HG03520 (cell line): Measurements from ENCODE around the gene ITGA4.

Source experiments
- ATAC-seq: cut with Tn5 transposase; IDR thresholded peaks from one replicate; pipeline ENCODE4 v1.9.1; 2021; ENCODE audit warnings: mild to moderate bottlenecking, moderate library complexity; ENCODE audit not compliant: unreplicated experiment

Gene ITGA4

GRCh38 chr2:181499231-181499630, 42.0 kb downstream of the ITGA4 start:
- ATAC-seq, result no peak

GRCh38 chr2:181500201-181500600, 43.0 kb downstream of the ITGA4 start:
- no peak for ATAC-seq

DNA sequence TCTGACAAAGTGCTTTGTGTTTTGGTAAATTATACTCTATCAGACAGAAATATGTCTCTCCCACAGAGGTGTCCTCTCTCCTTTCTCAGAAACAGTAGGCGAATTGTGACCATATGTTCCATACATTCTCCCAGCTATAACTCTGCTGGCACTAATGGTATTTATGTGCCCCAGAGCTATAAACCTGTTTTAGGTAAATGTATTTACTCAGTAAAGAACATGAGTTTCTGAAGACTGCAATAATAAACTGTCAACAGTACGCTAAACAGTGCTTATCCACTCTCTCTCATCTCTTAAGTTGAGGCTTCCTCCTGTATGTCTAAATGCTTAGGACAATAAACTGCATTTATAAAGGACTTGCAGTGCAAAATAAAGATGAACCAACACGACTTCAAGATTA, 58.5 kb downstream of the ITGA4 start:
- ATAC-seq, result no peak

DNA sequence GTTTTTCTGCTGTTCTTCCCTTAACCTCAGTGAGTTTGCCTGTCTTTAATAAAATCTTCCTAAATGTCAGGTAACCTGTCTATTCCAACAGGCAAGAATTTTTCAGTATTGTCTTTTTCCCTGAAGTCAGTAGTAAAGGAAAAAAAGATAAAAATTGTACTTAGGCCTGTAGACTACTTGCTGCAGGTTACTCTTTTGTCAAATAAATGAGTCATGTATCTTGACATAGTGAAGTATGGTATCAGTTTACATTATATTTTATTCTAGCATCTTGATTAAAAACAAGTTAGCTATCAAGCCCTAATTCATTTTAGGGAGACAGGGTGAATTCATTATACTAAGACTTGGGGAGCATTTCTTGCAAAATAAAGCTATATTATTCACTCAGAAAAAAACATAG, 59.8 kb downstream of the ITGA4 start:
- no peak for ATAC-seq

- ATAC-seq, result no peak
Measured at GRCh38 chr2:181517685-181518301, 60.6 kb downstream of the ITGA4 start.

DNA sequence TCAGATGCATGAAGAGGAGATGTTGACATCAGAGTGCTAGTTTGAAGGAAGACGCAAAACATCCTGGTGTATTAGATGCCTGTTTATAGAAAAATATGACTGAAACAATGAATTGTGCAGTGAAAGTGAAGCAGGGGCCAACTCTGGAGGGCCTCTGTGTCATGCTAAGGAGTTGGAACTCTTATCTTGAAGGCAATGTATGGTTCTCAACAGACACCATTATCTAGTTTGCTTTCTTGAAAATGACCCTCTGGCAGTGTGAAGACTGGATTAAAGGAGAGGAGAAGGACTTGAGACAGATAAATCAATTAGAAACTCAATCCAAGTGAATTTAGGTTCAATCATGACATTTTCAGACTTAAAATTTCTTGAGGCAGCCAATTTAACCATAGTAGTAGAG, 63.1 kb downstream of the ITGA4 start:
- no peak for ATAC-seq

DNA sequence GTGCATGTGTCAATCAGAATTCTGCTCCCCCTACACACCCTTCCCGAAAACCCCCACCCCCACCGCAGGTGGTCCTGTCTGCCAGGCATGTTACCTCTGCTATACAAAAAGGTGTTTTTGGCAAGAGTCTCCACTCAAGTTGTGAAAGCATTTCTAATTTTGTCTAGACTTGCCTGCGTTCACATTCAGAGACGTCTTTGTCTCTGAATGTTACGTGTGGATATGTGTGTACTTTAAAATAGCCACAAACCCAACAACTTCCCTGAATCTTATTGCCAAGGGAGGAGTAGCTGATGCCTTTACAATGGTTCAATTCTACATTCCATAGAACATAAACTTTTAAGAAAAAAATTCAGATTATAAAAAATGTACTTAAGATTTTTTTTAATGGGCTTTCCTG, 66.6 kb downstream of the ITGA4 start:
- ATAC-seq, result no peak

DNA sequence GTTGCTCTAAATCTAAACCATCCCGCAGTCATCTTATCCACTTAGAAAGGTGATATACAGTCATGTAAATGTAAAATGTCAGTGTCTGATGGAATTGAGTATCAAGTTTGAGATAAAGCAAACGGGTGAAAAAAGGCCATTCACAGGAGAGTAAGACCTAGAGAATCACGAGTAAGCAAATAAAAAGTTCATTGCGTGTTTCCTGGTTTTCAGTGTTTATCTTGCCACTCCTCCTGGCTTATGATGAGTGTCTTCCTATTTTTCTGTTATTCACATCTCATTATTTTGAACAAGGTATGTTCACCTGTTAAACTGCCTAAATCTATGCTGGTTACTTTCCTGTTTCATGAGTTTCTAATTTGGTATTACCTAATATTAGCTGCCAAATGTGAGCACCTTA, 68.8 kb downstream of the ITGA4 start:
- ATAC-seq, result no peak

DNA sequence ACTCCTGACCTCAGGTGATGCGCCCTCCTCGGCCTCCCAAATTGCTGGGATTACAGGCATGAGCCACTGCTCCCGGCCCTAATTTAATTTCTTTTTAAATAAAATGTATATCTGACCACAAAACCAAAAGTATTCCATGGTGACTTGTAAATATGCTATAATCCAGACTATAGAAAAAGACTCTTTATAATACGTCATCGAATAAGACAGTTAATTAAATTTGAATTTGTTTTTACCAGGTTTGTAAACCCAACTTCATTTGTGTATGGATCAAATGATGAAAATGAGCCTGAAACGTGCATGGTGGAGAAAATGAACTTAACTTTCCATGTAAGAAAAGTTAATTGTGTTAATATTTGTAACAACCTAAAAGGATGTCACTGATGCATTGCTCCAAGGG, 69.9 kb downstream of the ITGA4 start:
- ATAC-seq, result no peak

- no peak for ATAC-seq
Measured at GRCh38 chr2:181528441-181528840, 71.3 kb downstream of the ITGA4 start.

DNA sequence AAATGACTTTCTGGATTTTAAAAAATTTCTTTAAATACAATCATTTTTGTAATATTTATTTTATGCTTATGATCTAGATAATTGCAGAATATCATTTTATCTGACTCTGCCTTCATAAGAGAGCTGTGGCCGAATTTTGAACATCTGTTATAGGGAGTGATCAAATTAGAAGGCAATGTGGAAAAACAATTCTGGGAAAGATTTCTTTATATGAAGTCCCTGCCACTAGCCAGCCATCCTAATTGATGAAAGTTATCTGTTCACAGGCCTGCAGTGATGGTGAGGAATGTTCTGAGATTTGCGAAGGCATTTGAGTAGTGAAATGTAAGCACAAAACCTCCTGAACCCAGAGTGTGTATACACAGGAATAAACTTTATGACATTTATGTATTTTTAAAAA, 79.5 kb downstream of the ITGA4 start:
- no peak for ATAC-seq

DNA sequence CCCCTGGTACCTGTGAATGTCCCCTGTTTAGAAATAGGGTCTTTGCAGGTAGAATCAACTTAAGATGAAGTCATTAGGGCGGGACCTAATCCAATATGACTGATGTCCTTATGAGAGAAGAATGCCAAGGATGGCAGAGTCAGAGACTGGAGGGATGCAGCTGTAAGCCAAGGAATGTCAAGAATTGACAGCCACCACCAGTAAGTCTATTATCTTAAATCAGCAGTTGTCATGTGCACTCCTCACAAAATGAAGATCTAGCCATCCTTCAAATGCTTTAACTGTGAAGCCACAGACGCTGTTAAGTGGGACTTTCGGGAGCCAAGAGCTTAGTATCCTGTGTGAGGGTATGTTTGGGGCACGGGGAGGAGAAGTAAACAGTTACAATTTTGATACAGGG, 83.2 kb downstream of the ITGA4 start:
- no peak for ATAC-seq

GRCh38 chr2:181542170-181542569, 85.0 kb downstream of the ITGA4 start:
- ATAC-seq, result no peak

DNA sequence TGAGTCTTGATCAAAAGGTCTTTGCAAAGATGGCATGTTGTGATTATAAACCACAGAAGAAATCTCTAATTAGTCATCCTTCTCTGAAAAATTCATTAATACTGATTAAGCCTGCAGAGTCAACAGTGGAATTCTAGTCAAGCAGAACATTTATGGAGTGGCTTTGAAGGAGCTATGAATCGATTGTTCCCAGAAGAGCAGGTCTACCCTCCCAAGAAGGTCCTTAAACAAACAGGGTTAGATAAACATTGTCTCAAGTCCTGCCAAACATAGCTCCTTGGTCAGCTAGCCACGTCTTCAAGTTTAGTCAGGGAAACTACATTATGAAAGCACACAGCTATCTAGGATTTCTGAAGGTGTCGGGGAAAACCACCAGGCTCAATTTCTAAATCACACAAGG, 88.9 kb downstream of the ITGA4 start:
- no peak for ATAC-seq

GRCh38 chr2:181552808-181553207, 95.6 kb downstream of the ITGA4 start:
- ATAC-seq, result no peak

DNA sequence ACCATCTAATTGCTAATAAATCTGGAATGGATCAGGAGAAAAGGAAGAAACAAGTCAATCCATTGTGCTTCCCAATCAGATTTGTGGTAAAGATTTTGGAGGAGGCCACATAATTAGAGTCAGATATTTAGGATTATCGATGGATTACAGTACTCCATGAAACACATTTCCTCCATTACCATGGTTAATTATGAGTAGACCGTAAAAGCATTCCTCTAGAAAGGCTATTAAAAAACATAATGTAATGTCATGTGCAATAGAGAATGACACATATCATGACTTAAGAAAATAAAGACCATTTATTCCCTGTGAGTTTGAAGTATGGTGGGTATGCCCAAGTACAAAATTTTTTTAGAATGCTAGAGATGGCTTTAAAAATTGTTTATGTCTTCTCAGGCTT, 96.1 kb downstream of the ITGA4 start:
- ATAC-seq, result no peak

DNA sequence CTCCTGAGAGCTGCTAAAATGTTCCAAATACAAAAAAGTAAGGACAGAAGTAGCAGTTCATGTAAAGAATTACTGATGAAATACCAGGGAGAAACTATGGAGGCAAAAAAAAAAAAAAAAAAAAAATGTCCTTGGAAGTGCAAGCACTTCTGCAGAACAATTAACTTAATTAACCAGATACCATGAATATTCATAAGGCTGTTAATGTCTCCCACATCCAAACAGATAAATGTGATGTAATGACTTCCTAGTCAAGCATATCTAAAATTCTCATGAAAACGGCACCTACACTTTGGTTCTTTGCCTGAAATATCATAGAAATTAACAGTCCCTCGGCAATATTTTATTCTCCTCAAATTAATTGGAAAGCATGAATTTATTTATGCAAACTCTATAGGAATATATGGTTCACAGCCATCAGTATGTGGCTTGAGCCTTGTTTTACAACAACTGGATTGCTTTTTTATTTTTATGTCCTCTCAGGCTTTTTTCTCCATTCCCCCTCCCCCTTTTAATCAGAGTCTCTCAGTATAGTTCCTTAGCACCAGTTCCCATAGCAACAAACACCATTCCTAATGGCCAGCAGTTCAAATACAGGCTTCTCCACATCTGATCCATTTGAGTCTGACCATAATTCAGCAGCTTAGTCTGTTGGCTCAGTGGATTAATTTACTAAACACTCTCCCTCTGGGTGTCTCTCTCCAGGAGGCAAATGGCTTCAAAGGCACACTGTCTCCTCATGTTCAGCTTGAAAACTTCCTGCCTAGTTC, 97.1 kb downstream of the ITGA4 start:
- ATAC-seq, result no peak

GRCh38 chr2:181558371-181558770, 101.2 kb downstream of the ITGA4 start:
- no peak for ATAC-seq

DNA sequence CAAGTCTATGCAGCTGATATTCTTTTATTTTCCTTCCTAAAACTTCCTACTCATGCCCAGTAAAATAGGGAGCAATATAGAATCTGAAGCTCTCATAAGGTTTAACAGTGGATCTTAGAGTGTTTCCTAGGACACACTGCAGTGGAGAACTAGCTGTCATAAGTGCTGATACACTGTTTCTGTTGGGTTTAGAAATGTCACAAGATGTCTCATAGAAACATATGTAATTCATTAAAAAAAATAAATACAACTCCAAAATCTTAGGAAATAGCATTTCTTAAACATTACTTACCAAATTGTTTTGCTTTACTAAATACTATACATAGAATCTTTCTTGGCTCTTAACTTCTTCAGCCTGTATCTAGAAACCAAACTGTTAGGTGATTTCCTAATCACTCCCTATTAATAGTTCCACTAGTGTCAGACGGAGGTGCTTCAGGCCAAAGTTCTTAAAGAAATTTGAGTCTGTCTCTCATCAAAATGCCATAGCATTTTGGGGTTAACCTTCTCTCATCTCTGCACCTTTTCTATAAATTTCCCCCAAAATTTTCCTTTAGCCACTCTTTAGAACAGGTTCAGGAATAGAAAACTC, 106.0 kb downstream of the ITGA4 start:
- ATAC-seq, result no peak

DNA sequence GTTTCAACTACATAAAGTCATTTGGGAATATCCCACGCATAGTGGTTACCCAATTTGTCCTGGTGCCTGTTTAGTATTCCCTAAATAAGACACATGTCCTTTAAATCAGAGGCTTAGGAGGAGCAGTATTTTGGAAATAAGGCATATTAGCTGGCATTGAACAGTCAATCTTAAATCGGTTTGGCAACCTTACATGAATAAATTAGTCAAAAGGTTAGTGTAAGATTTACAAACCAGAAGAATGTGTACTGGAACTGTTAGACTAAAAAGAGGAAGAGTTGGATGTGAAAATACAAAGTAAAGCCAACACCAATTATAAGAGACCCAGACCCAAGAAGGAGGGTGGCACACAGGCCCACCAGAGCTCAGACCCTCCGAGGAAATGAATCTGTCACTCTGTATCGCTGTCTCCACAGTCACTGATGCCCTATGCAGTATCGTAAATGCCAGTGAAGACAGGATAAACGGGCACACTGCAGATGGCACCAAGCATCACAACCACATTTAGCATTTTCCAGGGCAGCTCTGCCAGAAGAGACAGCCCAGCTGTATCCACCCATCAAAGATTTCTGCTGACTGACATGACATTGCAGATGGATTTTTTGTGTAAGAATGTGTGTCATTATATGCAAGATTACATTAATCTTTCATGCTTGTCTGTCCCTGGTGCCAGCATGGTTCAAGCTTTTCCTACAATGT, 109.3 kb downstream of the ITGA4 start:
- no peak for ATAC-seq

- no peak for ATAC-seq
Measured at GRCh38 chr2:181570059-181570458, 112.9 kb downstream of the ITGA4 start.
